ENCODE results near the gene GPR17. TPM values are rescaled to one million over a fixed set of nuclear protein-coding genes. Genes with fewer than 3 reads are reported as not detected.
A peak's percentile ranks its signal among the peaks of the same experiment; 100 is the strongest.

The GPR17 gene
- total and polyA plus RNA-seq, 12 donors: 0.11 to 2.0 (median 0.35) TPM; not detected in 8

- peak in 1 of 7 donors; percentile 6 for DNase-seq
- Histone ChIP-seq H3K9me3 (replicated peaks in 1 of 3) (no peaks in the 10 kb centered on the region), H3K4me1 (replicated peaks in 1 of 2) (no peaks in the 10 kb centered on the region), H3K36me3 (replicated peaks in 1 of 2) (no peaks in the 10 kb centered on the region), H3K4me3 (no peak overlapping the region), H3K27me3 (no peaks in the 10 kb centered on the region), H3K27ac (no peak overlapping the region)
- TF ChIP-seq CTCF (IDR thresholded peaks at IDR 0.05) (no peak), POLR2A (IDR thresholded peaks at IDR 0.05) (no peak)
- intact Hi-C loops (cut with DNase I): no loop called here
- WGBS, 4 donors: 44 to 80% (median 73%) methylated on average over 3 of the region's 3 CpGs
Measured at GRCh38 chr2:127620866-127621265, 25.1 kb upstream of the GPR17 start.

GRCh38 chr2:127621981-127622431 lies 23.9 kb upstream of the GPR17 start:
- DNase-seq: peak in 1 of 7 donors; percentile 2
- Histone ChIP-seq H3K4me3 (no peak overlapping the region), H3K9me3 (replicated peaks in 1 of 3) (no peaks in the 10 kb centered on the region), H3K27ac (no peak overlapping the region), H3K36me3 (replicated peaks in 1 of 2) (no peaks in the 10 kb centered on the region), H3K27me3 (no peaks in the 10 kb centered on the region), H3K4me1 (replicated peaks in 1 of 2) (no peaks in the 10 kb centered on the region)
- 91 to 98% (median 93%) methylated on average over 13 to 15 of the region's 15 CpGs for WGBS, 4 donors
- intact Hi-C loops (cut with DNase I): no loop called here
- no peak for TF ChIP-seq CTCF (IDR thresholded peaks at IDR 0.05)
- no peak for TF ChIP-seq POLR2A (IDR thresholded peaks at IDR 0.05)

- H3K4me1 ChIP-seq (replicated peaks in 1 of 2): no peaks in the 10 kb centered on the region
- intact Hi-C loops (cut with DNase I): no loop called here
- H3K9me3 ChIP-seq (replicated peaks in 1 of 3): no peaks in the 10 kb centered on the region
- DNase-seq: peak in 4 of 7 donors; percentile 1 to 31 (median 10)
- no peaks in the 10 kb centered on the region for H3K36me3 ChIP-seq (replicated peaks in 1 of 2)
- 90 to 93% (median 91%) methylated on average over 12 to 21 of the region's 21 CpGs for WGBS, 4 donors
- TF ChIP-seq POLR2A (IDR thresholded peaks at IDR 0.05): no peak
- no peak for TF ChIP-seq CTCF (IDR thresholded peaks at IDR 0.05)
- H3K27me3 ChIP-seq: no peaks in the 10 kb centered on the region
- H3K27ac ChIP-seq: no peak overlapping the region
- no peak overlapping the region for H3K4me3 ChIP-seq
Measured at GRCh38 chr2:127622561-127623387, 23.2 kb upstream of the GPR17 start.

- TF ChIP-seq CTCF (IDR thresholded peaks at IDR 0.05): no peak
- TF ChIP-seq POLR2A (IDR thresholded peaks at IDR 0.05): no peak
Measured at GRCh38 chr2:127623388-127624319, 22.3 kb upstream of the GPR17 start.

More at GRCh38 chr2:127623388-127624319, 22.3 kb upstream of the GPR17 start:
- intact Hi-C loops (cut with DNase I): no loop called here
- Histone ChIP-seq H3K9me3 (replicated peaks in 1 of 3) (no peaks in the 10 kb centered on the region), H3K4me1 (replicated peaks in 1 of 2) (no peaks in the 10 kb centered on the region), H3K4me3 (no peak overlapping the region), H3K27me3 (no peaks in the 10 kb centered on the region), H3K36me3 (replicated peaks in 1 of 2) (no peaks in the 10 kb centered on the region), H3K27ac (no peak overlapping the region)
- WGBS, 4 donors: 89 to 95% (median 92%) methylated on average over 16 to 38 of the region's 38 CpGs
- DNase-seq: peak in 5 of 7 donors; percentile 4 to 41 (median 10)

Data from adrenal gland (tissue), 12 donors.